Measurements from ENCODE around the gene CERS1.

Gene CERS1

DNA sequence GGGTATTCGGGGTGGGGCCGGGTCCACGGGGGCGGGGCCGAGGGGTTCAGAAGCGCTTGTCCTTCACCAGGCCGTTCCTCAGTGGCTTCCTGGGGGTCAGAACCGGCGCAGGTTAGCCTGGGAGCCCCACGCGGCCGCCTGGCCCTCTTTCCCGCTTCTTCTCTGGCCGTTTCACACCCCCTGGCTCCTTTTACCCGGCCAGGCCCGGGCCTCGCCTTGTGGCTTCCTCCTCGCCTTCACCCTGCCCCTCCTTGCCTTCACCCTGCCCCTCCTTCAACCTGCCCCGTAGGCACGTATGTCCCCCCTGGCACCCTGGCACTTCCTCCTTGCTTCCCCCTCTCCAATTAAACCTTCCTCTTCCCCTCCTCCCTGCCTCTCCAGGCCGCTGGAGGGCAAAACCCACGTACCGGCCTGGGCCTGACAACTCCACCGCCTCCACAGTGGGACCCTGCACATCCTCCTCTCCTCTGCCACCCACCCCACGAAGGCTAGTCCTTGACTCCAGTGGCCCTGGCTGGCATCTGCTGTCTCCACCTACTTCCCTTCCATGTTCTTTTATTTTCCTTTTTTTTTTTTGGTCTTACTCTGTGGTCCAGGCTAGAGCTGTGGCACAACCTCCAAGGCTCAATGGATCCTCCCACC lies 25.3 kb downstream of the CERS1 start:
- DNase-seq (ENCODE audit: low read depth) = no peak

DNA sequence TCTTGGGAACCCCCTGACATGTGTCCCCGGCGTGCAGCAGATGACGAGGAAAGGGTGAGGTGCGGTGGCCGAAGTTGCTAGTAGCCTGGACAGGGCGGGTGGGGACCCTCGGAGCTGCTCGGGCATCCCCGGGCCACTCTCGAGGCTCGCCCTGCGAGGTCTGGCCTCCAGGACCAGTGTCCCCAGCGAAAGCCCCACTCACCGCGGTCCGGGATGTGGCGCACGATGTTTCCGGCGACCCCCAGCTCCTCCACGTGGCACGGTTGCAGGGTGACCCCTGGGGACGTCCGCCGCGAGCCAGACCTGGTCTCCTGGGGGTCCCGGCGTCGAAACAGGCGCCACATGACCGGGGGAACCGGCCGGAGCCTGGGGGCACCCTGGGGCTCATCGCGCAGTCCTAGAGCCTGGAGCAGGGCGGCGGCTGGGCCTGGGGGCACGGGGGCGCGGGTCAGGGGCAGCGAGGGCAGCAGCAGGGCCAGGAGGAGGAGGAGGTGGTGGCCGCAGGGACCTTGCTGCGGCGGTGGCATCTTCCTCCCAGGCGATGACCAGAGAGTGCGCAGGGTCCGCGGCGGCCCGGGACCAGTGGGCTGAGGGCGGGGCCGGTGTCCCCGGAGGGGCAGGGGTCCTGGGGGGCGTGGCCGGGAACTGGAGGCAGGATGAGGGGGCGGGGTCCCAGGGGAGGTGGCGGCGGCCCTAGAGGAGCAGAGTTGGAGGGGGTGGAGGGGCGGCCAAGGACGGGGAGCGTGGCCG lies 26.0 kb downstream of the CERS1 start:
- DNase-seq (ENCODE audit: low read depth) = no peak

DNA sequence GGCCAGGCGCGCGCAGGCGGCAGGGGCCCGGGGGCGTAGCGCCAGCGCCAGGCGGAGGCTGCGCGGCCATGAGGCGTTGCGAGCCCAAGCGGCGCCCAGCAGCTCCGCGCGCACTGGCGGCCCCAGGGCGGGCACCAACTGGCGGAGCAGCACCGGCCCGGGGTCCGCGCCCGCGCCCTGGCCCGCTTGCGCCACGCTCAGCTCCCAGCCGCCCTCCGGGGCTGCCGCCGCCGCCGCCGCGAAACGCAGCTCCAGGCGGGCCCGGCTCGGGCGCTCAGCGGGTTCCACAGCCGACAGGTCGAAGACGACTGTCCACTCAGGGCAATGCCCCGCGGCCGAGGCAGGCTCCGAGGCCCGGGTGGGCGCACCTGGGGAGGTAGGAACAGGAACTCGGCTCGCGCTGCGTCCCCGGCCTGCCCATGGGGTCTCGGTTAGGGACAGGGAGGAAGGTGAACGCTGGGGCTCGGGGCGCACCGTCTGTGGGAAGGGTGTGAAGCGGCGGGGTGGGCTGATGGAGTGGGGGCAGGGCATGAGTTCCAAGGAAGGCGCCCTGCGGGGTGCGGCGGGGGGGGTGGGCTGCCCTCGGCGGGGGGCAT lies 26.8 kb downstream of the CERS1 start:
- DNase-seq (ENCODE audit: low read depth) = no peak

DNA sequence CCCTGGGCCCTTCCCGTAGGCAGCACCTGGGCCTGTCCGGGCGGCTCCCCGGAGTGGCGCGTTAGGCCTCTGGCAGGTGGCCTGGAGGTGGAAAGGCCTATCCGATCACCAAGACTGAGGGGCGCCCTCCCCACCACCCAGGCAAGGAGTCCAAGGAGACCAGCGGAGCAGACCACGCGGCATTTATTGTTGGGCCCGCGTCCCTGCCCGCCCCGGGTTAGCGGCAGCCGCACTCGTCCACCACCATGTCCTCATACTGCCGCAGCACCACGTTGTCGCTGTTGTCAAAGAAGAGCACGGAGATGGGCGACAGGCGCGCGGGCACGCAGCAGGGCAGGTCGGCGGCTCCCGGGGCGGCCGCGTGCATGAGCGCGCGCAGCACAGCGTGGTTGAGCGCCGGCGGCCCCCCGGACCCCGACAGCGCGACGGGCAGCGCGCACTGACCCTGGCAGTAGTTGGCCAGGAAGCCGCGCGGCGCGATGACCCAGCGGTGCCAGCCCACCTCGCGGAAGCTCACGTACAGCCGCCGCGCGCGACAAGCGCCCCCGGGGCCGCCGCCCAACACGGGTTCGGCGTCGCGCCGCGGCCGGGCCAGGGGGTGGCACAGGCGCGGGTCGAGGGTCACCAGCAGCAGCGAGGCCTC lies 27.5 kb downstream of the CERS1 start:
- DNase-seq (ENCODE audit: low read depth) = no peak

DNA sequence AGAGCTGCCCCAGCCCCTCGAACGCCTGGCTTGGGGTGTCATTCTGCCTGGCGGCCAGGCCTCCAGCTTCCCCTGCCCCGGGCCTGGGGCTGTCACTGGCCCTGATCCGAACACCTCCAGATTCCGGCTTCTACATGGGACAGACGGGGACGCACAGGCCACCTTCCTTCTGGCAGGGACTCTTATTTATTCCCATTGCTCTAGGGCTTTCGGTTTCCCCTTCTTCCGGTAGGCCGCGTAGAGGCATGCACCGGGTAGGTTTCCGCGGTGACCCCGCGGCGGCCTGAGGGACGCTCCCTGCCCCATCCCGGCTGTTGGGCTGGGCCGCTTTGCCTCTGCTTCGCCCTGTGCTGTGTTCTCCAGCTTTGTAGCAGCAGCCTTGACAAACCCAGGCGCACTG lies 28.2 kb downstream of the CERS1 start:
- DNase-seq (ENCODE audit: low read depth) = no peak

DNA sequence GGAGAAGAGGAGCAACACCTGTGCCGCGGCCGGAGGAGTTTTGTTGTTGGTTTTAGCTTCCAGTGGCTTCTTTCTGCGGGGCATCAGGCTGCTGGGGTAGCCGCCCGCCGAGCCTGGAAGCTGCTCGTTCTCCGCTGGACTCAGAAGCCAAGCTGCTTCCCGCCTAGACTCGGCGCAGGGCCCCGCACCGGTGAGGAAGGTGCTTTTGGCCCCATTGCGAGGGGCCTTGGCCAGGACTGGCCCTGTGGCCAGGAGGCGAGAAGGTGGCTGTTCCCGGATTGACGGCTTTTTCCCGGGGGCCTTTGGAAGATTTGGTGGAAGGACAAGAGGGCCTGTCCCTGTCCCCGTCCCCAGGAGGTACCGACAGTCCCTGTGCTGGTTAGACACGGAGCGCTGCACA lies 28.8 kb downstream of the CERS1 start:
- no peak for DNase-seq (ENCODE audit: low read depth)

DNA sequence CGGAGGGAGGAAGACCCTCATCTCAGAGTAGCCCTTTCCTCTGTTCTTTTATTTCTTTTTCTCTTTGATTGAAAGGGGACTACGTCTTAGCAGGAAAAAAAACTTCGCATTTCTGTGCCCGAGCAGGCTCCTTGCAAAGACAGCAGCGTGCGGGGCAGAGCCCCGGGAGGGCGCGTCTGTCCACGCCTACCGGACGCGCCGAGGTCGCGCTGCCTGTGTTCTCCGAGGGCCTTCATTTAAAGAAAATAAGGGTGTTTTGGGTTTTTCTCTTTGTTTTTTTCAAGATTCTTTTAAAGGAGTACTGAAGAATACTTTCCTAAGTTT lies 29.2 kb downstream of the CERS1 start:
- no peak for DNase-seq (ENCODE audit: low read depth)

DNA sequence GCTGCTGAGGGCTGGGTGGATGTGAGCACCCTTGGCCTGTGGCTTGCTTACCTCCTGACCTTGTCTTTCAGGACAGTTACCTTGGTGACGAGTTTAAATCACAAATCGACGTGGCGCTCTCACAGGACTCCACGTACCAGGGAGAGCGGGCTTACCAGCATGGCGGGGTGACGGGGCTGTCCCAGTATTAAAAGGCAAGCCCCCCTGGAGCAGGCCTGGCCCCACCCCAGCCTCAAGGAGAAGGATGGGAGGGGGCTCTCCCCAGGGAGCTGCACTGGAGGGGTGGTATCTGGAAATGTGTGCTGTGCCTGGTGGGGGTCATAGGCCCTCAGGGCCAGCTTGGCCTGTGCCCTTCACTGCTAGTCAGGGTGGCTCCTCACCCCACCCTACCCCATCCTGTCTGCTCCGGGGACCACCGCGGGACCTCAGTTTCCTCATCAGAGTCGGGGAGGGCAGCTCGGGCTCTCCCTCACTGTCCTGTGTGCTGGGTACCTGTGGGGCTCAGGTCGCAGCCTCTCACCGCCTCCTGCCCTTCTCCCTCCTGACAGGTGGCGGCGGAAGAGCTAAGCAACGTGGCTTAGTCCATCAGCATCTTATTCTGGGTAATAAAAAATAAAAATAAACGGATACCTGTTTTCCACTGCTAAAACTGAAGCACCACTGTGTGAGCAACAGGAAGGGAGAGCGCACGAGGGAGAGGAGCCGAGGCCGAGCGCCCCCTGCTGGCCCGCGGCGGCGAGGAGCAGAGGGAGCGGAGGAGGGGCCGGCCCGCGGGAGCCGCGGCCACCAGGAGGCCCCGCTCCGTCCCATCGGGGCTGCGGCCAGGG lies 29.8 kb downstream of the CERS1 start:
- no peak for DNase-seq (ENCODE audit: low read depth)

DNA sequence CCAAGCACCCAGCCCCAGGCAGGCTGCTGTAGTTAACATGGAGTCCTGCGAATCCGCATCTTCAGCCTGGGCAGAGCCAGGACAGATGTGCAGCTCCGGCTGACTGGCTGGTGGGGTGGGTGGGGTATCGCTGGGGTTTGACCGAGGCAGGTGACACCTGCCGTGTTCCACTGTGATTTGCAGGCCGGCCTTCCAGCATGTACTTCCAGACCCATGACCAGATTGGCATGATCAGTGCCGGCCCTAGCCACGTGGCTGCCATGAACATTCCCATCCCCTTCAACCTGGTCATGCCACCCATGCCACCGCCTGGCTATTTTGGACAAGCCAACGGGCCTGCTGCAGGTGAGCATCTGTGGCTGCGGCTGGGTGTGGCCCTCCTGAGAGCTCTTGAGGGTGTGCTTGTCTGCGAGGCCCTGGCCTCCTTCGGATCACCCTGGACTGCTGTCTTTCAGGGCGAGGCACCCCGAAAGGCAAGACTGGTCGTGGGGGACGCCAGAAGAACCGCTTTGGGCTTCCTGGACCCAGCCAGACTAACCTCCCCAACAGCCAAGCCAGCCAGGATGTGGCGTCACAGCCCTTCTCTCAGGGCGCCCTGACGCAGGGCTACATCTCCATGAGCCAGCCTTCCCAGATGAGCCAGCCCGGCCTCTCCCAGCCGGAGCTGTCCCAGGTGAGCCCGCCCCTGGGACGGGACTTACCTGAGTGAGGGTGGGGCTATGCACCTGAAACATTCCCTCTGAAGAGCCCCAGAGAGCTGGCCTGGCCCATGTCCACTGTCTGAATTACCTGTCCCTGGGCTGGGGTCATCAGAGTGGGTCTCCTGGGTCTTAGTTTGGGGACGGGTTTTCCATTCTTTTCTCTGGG lies 30.6 kb downstream of the CERS1 start:
- no peak for DNase-seq (ENCODE audit: low read depth)

DNA sequence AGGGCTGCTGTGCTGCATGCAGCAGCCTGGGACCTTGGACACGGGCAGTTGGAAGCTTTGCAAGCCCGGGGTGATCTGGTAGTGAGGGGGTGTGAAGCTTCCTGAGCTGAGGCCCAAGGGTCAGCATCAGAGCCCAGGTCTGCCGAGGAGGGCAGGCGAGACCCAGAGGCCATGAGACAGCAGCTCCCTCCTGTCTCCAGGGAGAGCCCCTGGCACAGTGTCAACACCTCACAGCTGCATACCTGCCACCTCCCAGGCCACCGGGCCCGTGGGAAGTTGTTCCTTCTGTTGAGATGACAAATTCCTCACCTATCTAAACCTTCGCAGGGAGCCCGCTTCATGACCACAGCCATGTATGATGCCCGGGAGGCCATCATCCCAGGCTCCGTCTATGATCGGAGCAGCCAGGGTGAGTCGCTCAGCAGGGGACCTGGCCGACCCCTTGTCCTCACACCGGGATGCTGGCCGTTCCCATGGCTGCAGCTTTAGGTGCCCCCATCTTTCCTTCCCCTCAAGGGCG lies 32.1 kb downstream of the CERS1 start:
- DNase-seq (ENCODE audit: low read depth) = no peak

DNA sequence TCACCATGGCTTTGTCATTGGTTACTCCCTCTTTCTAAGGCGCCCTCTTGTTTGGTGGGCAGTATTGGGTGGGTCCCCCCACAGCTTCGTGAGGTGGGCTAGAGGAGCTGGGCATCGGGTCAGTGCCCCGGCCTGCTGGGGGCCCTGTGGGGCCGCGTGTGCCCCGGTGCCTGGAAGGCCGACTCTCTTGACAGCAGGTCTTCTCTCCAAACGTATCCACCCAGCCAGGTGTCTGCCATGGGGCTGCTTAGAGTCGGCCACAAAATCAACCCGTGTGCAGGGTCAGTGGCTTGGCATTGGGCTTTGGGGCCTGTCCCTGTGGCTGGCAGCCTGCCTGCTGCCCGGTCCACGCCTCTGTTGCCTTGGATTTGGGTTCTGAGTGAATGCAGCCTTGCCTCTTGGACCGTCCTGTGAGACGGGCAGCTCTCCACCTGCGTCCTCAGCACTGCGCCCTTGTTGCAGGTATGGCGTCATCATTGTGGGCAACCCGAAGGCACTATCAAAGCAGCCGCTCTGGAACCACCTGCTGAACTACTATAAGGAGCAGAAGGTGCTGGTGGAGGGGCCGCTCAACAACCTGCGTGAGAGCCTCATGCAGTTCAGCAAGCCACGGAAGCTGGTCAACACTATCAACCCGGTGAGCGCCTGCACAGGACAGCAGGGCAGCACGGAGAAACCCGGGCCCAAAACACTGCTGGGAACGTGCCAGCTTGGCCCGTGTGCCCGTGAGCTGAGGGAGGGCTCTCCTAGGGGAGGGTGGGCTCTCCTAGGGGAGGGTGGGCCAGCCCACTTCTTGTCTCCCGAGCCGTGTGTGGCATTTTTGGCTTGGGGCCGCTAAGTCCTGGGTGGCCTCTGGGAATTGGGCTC lies 32.7 kb downstream of the CERS1 start:
- DNase-seq (ENCODE audit: low read depth) = no peak

DNA sequence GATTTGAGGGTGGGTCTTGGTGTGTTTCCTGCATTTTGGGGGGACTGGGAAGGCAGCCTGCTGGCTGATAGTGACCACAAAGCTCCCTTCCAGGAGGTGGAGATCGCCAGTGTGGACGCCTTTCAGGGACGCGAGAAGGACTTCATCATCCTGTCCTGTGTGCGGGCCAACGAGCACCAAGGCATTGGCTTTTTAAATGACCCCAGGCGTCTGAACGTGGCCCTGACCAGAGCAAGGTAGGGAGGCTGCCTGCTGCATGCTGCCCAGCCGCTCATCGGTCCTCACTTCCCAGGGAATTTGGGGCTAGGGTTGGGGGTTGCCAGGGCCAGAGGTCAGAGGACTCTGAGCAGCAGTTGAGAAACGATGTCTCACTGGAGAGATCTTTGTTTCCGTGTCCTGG lies 34.0 kb downstream of the CERS1 start:
- DNase-seq (ENCODE audit: low read depth) = no peak

DNA sequence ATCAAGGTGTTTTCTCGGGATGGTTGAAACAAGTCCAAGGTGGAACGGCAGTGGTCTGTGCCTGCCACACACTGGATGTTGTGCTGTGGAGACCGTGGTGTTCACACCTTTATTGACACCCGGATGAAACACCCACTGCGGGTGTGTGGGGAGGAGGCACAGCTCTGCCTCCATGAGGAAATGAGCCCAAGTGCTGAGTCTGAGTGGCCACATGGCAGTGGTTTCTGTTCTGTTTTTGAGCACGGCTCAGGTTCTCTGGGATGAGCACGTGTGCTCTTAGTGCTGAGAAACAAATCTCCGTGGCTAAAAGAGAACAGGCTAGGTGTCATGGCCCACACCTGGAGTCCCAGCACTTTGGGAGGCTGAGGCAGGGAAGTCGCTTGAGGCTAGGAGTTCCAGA lies 34.7 kb downstream of the CERS1 start:
- DNase-seq (ENCODE audit: low read depth) = no peak

DNA sequence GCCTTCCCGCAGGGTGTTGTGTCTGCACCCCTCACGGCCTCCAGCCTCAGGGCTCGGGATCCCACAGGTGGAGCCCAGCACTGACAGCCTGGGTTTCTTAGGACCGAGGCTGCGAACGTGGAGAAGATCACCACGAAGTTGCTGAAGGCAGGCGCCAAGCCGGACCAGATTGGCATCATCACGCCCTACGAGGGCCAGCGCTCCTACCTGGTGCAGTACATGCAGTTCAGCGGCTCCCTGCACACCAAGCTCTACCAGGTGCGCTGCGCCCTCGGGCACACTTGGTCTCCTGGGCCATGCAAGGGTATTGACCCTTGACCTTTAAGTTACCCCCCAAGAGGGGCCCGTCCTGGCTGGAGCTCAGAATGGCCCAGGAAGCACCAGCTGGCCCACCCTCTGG lies 35.2 kb downstream of the CERS1 start:
- no peak for DNase-seq (ENCODE audit: low read depth)

DNA sequence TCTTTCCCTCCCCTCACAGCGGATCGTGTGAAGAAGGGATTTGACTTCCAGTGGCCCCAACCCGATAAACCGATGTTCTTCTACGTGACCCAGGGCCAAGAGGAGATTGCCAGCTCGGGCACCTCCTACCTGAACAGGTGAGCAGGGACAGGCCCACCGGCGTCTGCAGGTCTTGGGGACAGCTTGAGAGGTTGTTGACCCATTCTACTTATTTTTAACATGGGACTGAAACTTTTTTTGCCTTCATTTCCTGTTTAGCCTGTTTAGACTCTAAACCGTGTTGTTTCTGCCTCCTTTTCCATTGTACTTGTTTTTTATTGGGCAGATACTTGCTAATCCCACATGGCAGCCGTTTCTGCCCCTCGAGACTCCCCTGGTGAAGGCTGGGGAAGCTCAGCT lies 35.7 kb downstream of the CERS1 start:
- no peak for DNase-seq (ENCODE audit: low read depth)

DNA sequence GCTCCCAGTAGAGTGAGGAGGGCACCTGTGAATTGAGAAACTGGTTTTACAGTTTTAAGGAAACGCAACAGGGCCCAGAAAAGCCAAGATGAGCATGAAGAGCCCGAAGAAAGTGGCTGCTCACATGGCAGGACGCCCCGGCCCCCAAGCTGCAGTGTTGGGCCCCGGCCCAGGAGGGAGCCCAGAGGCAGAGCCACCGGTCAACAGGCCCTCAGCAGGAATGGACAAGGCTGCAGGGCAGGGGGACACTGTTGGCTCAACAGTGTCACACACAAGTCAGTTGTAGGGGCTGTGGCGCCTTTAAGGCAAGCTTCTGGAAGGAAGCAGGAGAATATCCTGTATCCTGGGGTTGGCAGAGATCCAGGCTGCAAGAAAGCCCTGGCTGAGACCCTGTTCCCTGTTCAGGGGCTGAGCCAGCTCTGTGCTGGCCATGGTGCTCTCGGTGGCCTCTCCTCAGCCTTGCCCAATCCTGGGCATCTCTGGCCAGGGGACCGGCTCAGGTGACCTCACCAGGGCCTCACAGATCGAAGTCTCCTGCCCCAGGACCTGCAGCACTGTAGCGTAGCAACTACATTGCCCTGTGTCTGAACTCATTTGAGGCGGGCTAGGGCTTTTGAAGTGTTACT lies 36.2 kb downstream of the CERS1 start:
- no peak for DNase-seq (ENCODE audit: low read depth)

DNA sequence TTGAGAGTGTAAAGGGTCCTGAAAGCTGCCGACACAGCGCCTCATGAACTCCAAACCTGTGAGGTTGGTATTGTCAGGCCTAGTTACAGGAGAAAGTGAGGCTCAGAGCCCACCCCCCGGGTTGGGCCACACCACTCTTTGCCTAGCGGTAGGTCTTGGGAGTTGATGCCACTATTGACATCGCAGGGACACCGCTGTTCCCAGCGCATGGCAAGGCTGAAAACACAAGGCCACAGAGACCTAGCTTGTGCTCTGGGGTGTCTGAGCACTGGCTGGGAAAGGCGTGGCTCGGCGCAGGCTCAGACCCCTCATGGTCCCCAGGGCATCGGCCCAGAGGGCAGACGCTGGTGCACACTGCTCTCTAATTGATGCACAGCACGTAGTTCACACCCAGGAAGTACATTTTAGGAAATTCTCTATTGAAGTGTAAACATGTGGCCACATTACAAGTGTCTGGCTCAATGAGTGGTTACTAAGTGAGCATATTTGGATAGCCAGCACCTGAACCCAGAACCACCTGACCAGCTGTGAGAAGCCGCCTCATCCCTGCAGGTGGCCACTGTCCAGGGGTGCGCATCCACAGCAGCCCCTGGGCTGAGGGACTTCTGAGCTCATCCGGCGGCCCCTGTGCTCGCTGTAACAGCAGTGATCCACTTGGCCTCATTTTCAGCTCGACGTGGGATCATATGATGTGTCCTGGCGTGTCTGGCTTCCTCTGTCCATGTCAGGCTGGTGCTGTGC lies 36.9 kb downstream of the CERS1 start:
- DNase-seq (ENCODE audit: low read depth) = no peak

DNA sequence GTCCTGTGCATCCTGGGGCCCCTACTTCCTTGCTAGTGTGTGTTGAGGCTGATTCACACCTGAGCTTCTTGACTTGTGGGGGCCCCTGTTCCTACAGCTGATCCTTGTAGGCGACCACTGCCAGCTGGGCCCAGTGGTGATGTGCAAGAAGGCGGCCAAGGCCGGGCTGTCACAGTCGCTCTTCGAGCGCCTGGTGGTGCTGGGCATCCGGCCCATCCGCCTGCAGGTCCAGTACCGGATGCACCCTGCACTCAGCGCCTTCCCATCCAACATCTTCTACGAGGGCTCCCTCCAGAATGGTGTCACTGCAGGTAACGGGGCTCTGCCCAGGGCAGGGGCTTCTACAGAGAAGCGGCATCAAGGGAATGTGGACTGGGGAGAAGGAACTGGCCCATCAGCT lies 38.7 kb downstream of the CERS1 start:
- no peak for DNase-seq (ENCODE audit: low read depth)
